Hematopoietic multipotent progenitor cell treated with erythropoietin and hydrocortisone succinate and interleukin-3 and kit ligand, for 8 days (in vitro differentiated cells): ENCODE results near the gene CCDC174.
"Not testable (repeated sequence)": the region's sequence is repeated elsewhere in the genome, so short reads cannot be mapped to it uniquely, and the experiment has no call there.

Experiments
- DNase-seq: peaks from one replicate; pipeline ENCODE4 v3.0.0-alpha.2; 2015

The CCDC174 gene

DNA sequence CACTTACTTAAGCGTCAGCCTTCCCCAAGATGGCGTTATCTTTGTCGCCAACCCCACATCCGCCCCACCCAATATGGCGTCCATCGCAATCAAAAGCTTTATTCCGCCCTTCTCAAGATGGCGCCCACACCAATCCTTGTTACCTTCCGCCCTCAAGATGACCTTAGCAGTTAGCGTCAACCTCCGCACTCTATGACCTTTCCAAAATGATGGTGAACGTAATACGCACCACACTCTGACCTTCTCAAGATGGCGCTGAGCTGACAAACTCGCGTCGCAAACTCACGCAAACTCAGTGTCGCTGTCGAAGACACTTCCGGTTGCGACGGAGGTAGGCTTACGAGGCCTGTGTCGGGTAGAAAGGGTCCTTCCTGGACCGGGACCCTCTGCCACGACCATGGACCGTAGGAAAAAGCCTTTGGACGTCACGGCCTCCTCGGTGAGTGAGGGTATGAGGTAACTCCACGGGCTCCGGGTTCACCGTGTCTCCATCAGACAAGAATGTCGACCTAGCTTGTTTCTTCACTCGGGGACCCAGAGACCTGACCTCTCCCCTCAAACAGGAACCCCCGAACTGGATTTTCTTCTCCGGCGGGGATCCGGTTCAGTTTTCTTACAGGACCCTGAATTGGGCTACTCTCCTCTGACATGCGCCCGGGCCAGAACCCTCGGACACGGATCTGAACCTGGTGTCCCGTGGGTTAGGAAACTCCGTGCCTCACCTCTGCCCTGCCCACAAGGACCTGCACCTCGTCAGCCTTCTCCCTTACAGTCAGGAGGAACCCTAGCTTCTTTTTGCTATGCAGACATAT is at the start of gene CCDC174:
TSS of gene CCDC174 (plus strand) at position 323 of the 812 bp plus-strand sequence. CDS start at position 398, 75 bp downstream.
- peak; percentile 99 for DNase-seq

DNA sequence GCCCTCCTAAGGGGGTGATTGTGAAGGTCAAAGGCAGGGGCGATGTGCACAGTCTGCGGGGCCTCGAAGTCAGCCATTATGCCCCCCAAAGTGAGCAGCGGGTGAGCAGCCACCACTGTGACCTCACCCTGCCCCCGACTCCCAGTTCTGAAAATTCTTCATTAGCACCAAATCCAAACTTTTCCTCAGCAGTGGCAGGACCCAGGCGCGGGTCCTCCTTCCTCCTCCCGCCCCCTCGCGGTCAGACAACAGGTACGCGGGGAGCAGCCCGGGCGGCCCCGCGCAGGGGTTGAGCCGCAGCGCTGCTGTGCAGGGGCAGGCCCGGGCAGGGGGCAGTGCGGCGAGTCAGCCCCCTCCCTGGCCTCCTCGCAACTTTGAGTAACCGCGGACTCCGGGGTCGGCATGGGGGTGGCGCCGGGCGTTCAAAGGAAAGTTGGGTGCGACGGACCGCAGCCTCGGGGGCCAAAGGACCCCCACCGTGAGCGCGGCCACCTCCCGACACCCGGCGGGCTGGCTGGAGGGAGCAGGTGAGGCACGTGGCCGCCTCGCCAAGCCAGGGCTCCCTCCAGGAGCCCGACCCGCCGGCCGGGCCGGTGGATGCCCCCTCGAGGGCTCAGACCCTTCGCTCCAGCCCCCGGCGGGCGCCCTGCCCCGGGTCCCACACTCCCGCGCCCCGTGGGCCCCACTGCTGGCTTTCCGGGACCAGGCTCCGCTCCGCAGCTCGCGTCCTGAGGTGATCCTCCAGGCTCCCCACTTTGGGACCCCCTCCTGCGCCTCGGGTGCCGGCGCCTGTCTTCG is 49.4 kb upstream of the CCDC174 start:
- DNase-seq, result no peak

DNA sequence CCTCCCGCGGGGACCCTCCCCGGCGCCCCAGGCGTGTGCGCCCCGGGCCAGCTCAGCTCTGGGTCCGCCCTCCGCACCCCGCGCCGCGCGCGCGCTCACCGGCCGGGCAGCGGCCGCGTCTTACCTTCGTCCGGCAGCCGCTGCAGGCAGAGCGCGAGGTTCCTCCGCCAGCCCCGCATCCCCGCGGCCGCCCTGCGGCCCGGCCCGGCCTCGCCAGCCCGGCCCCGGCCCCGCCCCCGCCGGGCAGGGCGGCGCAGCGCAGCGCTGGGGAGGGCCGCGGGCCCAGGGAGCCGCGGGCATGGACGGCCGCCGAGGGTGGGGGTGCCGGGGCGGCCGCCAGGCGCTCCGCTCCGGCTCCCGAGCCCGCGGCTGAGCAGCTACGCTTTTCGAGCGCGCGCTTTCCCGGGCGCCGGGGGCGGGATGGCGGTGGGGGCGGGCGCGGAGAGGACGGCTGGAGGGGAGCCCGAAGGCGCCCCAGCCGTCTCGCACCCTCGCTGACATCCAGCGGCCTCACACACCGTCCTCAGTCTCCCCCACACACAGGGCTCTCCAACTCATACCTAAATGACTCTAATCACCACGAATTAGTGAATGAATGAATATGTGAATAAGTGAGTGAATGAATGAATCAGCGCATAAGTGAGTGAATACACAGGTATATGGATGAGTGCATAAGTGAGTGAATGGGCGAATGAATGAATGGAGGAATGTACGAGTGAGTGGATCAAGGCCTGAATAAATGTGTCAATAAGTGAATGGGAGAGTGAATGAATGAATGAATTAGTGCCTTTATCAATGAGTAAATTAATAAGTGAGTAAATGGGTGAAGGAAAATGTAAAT is 48.5 kb upstream of the CCDC174 start:
- DNase-seq, result no peak

DNA sequence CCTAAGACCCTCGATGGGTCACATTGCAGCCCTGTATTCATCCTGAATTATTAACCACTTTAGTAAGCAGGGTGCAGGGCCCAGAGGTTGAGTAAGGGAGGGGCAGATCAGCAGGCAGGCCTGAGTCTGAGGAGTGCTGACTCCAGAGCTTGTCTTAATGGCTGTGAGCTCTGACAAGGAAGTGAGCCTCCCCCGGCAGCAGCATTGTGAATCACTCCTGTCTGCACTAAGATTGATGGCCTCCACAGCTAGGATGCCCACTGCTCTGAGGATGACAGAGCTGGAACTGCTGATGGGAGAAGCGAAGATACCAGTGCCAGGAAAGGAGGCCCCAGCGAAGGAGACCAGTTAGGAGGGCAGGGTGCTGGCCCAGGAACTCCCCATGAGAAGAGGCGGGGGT is 46.5 kb upstream of the CCDC174 start:
- DNase-seq, result no peak

DNA sequence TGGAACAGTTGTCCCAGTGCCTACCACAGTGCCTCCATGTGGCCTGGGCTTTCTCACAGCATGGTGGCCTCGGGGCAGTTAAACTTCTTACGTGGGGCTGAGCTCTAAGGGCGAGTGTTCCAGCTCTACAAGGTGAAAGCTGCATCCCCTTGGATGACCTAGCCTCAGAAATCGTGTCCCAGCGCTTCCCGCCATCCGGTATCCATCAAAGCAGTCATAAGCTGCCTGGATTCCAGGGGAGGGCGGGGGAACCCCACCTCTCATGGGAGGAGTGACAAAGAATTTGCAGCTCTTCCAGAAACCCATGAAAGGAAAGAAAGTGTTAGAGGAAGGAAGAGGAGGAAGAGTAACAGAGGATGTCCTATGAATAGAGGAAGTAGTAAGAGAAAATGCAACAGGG is 45.8 kb upstream of the CCDC174 start:
- DNase-seq, result no peak

DNA sequence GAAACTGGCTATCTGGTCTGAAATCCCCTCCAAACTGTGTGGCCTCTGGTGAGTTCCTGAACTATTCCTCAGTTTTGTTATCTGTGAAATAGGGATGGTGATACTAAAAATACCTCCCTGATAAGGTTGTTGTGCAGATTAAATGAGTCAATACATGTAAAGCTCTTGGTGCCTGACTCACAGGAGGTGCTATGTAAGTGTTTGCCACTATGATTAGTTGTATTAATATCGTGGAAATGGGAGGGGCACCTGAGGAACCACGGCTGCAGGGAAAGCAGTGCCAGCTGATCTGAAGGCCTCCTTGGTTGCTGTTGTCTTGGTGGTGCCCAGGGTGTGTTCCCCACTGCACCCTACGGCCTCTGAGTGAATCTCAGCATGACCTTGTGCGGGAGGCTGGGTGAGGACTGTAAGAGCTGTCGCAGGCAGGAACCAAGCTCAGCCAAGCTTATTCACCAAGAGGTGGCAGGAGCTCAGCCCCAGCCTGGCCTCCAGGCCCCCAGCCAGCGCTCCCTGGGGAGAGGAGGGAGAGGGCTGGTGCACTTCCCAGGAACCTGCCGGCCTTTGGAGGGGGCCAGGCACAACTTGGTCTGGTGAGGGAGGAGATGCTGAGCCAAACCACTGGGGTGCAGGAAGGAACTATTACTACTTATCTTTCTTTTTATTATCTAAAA is 44.8 kb upstream of the CCDC174 start:
- DNase-seq, result no peak

DNA sequence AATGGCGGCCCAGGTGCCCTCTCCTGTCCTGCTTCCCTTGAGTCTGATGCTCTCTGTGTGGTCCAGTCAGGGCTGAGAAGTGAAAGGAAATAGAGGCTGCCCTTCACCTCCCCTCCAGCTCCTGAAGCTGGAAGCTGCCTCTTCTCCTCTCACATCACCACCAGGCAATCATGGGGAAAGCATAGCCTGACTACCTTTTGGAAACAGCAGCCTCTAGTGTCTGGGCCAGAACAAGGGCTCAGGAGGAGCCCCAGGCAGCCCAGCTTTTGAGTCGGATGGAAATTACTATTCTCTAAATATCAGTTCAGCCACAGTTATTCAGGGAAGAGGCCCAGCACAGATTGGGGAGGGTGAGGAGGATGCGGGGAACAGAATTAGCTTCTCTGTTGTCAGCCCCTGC is 43.3 kb upstream of the CCDC174 start:
- no peak for DNase-seq

DNA sequence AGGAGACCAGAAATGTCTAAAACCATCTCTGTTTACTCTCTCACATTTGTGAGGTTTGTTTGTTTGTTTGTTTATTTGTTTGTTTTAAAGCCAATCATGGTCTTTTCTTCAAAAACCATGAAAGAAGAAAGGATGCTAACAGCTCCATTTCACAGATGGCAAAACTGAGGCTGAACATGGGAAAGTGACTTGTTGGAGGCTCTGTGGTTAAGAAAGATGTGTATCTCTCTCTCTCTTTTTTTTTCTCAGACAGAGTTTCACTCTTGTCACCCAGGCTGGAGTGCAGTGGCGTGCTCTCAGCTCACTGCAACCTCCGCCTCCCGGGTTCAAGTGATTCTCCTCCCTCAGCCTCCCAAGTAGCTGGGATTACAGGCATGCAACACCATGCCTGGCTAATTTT is 42.5 kb upstream of the CCDC174 start:
- DNase-seq, result not testable (repeated sequence)

DNA sequence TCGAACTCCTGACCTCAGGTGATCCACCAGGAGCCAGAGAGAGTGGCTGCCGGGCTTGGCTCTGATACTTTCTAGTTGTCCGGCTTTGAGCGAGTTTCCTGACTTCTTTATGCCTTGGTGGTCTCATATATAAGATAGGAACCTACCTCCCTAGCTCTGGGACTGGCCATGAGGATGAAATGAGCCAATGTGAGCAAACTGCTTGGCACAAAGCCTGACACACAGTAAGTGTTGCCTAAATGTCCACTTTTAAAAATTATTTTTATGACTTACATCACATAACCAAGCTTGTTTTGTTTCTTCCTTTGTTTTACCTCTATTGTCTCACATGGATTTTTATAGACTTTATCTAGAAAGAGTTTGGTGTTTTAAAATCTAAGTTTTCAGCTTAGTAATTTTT is 42.1 kb upstream of the CCDC174 start:
- DNase-seq, result no peak

DNA sequence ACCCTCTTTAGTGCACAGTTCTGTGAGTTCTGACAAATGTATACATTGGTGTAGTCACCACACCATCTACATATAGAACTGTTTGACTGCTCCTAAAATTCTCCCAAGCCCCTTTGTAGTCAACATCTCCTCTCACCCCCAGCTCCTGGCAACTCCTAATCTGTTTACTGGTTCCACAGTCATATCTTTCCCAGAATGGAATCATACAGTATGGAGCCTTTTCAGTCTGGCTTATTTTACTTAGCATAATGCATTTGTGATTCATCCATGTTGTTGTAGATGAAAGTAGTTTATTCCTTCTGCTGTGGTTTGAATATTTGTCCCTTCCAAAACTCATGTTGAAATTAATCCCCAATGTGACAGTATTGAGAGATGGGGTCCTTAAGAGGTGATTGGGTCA is 41.6 kb upstream of the CCDC174 start:
- no peak for DNase-seq

DNA sequence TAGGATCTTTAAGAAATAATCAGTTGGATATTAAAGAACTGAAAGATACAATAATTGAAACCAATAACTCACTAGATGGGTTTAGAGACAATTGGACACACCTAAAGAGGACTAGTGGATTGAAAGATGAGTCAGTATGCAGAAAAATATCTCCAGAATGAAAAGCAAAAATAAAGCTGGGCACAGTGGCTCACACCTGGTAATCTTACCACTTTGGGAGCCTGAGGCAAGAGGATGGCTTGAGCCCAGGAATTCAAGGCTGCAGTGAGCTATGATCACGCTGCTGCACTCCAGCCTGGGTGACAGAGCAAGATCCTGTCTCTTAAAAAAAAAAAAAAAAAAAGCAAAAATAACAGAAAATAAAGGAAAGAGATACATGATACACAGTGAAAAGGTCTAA is 37.4 kb upstream of the CCDC174 start:
- DNase-seq, result no peak

DNA sequence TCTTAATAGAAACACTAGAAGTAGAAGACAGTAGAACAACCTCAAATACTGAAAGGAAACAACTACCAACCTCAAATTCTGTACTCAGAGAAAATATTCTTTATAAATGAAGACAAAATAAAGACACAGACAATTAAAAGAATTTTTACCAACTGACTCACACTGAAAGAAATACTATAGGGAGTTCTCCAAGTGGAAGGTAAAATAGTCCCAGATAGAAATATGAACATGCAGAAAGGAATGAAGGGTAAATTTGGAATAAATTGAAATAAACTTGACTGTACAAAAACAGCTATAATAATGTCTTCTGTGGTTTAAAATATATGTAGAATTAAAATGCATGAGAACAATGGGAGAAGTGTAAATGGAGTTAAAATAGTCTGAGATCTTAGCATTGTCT is 36.7 kb upstream of the CCDC174 start:
- DNase-seq, result no peak

DNA sequence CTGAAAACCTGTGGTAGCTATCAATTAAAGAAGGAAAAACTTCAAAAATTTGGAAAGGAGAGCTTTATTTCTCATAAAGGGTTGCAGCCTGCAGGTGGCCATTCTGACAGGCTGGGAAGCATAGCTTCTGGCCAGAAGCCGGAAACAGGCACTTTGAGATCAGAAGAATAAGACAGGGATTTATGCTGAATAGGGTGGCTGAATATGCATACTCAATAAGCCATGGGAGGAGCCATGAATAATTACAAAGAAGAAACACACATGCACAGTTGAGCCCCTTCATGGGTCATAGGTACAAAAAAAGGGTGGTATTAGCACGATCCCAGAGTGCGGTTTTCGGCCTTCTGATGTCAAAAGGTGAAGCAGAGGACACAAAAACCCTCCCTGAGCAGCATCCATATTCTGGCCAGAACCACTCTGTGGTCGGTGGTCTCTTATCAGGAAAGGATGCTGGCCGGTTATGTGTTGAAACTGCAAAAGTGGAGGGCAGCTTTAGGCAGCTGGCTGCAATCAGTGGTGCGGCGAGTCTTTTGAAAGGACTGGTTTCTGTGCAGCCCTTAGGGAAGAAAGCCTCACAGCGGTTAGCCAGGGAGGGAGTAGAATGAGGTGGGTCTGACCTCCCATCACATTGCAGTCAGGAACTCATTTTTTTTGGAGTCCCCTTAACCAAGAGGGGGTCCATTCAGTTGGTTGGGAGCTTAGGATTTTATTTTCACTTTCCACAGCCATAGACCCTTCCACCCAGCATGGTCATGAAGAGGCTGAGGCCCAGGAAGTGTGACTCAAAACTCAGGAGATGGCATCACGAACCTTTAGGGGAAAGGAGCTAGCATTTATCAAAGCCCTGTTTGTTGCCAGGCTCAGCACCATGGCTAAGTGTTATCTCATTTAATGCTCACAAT is 34.7 kb upstream of the CCDC174 start:
- no peak for DNase-seq

DNA sequence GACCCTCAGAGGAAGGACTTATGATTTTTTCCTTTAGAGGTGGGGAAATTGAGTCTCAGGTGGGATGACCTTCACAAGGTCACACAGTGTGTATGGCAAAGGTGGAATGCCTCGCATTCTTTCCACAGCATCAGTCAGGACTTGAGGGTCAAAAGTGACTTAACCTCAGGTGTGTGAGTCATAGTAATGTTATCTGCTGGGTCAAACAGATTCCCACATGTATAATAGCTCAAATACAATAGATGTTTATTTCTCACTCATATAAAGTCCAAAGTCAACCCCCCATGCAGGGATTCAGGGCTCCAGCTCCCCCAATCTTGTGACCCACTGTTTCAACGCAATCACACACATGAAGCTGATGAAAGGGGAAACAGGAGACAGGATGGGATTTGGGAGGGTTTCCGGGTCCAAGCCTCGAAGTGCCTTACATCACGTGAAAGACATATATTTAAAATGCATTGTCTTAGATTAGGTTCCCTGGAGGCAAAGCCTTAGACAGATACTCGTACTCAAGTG is 34.0 kb upstream of the CCDC174 start:
- DNase-seq, result no peak

DNA sequence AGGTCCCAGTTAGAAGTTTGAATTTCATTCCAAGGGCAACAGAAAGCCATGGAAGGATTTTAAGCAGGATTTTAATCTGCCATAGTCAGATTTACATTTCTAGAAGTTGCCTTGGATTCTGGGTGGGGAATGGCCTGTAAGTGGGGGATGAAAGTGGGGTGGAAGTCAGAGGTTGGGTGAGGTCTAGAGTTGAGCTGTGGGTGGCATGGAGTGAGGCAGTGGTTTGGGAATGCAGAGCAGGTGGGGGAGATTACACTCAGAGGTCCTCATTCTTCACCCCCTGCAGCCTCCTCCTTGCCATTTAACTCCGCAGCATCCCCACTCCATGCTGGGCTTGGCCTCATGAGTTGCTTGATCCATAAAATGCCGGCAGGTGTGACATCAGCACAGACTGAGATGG is 32.0 kb upstream of the CCDC174 start:
- no peak for DNase-seq

DNA sequence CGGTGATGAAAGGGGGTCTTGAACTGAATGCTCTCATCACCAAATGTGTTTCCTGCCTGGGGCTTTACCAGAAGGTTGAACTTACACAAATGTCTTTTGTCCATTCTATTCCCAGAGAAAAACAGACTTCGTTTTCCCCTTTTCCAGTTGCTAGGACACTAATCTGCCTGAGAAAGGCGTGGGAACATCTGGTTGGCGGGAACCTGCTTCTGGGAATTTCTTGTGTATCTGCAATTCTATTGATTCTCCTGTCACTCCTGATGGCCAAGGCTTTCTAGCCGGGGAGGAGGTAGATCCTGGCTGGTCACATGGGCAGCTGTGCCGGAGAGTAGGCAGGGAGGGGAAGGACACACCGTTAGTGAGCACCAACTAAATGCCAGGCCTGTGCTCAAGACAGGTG is 31.1 kb upstream of the CCDC174 start:
- DNase-seq, result no peak

DNA sequence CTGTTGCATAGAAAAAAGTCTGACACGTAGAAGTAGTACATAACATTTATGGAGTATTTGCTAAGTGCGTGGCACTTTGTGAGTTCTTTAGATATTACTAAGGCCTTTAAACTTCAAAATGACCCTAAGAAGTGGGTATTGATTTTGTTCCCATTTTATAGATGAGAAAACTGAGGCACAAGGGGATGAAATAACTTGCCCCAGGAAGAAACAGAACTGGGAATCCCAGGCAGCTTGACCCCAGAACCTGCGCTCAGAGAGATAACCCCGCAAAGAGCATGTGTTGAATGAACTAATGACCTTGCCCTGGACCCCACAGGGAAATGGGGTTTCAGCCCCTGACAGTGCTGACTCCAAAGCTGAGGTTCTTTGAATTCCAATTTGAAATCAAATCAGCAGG is 30.5 kb upstream of the CCDC174 start:
- no peak for DNase-seq

DNA sequence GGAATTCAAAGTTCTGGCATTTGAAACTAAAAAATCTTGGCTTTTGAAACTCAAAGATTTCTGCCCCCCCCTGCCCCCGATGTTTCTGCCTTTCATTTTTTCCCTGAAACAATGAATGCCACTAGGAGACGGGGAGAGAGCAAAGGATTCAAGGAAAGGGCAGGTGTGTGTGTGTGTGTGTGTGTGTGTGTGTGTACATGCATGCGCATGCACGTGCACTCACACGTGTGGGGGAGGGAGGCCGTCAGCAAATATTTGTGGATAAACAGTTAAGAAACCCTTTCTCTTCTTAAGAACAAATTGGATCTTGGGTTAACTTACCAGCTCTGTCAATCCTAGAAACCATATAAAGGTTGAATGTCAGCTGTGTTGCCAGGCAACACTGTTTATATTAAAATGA is 29.2 kb upstream of the CCDC174 start:
- no peak for DNase-seq

DNA sequence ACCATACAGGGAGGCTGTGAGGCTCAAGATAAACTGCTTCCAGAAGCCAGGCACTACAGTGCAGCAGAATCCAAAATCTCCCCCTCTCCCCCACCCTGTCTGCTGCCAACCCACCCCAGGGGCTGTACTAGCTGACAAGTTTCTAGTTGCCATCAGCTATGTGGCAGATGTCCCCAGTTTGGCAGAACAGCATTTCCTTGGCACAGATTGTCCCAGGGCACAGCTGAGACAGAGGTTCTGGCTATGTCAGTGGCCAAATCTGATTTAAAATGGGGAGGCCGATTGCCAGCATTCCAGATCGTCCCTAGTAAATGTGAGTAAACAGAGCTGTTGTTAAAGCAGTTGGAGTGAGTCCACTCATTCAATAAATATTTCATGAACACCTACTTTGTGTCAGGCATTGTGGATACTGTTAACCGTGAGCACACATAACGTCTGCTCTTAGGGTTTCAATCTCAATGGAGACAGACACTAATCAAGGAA is 28.0 kb upstream of the CCDC174 start:
- DNase-seq, result no peak

DNA sequence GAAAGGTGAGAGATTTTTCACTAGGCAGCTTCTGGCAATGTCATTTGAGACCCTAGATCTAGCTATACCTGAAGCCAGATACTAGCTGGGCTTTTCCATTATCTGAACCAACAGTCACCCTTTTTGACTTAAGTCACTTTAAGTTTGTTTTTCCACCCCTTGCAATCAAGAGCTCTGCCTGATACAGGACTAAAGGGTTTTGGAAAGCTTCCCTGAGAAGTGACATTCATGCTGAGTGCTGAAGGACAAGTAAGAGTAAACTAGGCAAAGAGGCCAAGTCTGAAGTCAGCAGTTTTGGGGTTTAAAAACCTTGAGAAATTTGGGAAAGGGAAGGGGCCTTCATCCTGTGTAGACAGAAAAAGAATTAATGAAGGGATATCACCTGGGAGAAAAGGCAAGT is 27.1 kb upstream of the CCDC174 start:
- no peak for DNase-seq

DNA sequence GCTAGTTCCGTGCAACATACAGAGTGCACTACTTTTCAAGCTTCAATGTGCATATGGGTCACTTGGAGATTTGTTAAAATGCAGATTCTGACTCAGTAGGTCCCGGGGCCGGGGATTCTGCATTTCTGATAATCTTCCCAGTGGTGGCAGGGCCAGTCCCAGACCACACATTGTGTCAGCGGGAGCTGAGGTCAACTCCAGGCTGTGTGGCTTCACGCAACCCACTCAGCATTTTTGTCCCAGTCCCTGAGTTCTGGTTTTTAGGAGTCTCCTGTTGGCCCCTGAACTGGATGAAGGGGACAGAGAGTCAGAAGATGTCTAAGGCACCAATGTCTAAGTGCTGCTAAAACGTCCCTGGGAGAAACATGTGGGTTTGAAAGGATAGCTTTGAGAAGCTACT is 26.1 kb upstream of the CCDC174 start:
- no peak for DNase-seq
